Nephron progenitor cell (in vitro differentiated cells): ENCODE results near the gene MEI1.

Experiments
- DNase-seq: peaks from one replicate; pipeline ENCODE4 v3.0.0; 2021
- H3K27ac Mint-ChIP-seq: 2 replicates; pipeline ENCODE4 v1.8.0; 2021; ENCODE audit warnings: mild to moderate bottlenecking, moderate library complexity, mixed read lengths
- H3K27me3 Mint-ChIP-seq: 2 replicates; pipeline ENCODE4 v1.8.0; 2021; ENCODE audit warnings: mild to moderate bottlenecking, low read depth, mixed read lengths; ENCODE audit not compliant: poor library complexity
- H3K36me3 Mint-ChIP-seq: 2 replicates; pipeline ENCODE4 v1.8.0; 2021; ENCODE audit warnings: low read depth, mixed read lengths
- H3K4me1 Mint-ChIP-seq: 2 replicates; pipeline ENCODE4 v1.8.0; 2021; ENCODE audit warnings: mixed read lengths
- H3K4me3 Mint-ChIP-seq: 2 replicates; pipeline ENCODE4 v1.8.0; 2021; ENCODE audit warnings: mild to moderate bottlenecking, moderate library complexity, mixed read lengths
- H3K9me3 Mint-ChIP-seq: 2 replicates; pipeline ENCODE4 v1.8.0; 2021; ENCODE audit warnings: mild to moderate bottlenecking, moderate library complexity, mixed read lengths
- TF ChIP-seq, protein P1 (sequence below): fragments of 200-600 bp; sonication (generic); IDR thresholded peaks from 2 replicates; pipeline ENCODE4 v1.5.0; 2021; ENCODE audit warnings: antibody characterized with exemption

MEI1 gene

DNA sequence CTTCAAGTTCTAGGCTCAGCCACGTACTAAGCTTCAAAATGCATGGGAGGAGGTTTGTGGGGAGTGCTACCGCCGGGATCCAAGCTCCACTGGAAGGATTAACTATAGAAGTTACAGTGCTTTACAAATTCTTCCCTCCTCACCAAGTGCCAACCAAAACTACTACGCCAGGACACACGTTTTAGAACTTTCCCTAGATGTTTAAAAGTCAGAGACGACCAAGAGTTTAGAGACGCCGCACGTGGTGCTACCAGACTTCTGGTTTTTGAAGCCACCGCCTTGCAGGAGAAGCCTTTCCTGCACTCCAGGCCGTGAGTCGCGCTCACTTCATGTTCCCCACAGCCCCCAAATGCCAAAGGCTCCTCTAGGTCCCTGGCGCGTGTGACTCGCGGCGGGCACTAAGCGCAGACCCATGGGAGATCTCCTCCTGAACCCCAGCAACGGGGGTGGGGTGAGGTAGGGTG is 11.4 kb upstream of the MEI1 start:
- Mint-ChIP-seq H3K36me3 (no peaks in the 10 kb centered on the region), H3K9me3 (no peaks in the 10 kb centered on the region)
- peak; percentile 42 for DNase-seq

DNA sequence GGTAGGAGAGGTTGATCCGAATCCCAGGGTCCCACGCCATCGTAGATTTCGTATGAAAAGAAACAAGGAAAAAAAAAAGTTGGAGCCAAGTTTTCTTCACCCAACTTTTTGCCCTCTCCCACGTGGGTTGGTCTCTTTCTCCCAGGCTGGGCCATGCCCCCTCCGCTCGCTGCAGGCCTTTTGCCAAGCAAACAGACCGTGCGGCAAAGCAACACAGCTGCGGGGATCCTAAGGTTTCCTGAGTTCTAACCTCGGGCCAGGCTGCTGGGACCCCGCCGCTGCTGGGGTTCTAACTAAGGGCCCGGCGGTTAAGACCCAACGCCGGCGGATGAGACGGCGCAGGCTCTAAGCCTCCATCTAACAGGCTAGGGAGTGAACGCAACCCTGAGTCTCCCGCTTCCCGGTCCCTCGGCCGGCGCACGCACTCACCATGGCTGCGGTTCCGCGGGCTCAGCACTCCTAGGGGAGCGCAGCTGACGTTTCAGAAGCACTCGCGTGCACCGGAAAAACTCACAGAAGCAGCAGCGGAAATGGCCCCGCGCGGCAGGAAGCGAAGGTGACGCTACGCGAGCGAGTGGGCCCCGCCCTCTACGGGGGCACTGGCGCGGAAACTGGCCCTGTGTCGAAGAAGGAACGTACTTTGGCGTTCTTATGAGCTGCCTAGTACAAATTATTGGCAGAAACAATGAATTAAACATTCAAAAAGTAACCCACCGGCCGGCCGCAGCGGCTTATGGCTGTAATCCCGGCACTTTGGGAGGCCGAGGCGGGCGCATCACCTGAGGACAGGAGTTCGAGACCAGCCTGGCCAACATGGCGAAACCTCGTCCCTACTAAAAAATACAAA is 10.7 kb upstream of the MEI1 start, which contains the start of gene SNU13:
SNU13 (minus strand) TSS at position 503 of the 847 bp plus-strand sequence; CDS start at position 432, 71 bp downstream.
- Mint-ChIP-seq H3K4me3 (peak within 1 kb of the TSS; percentile 90), H3K27ac (peak within 1 kb of the TSS; percentile 99), H3K36me3 (no peaks in the 10 kb centered on the region), H3K4me1 (peaks cover 17% of the 10 kb centered on the region), H3K9me3 (no peaks in the 10 kb centered on the region), H3K27me3 (no peaks in the 10 kb centered on the region)
- TF ChIP-seq, protein P1, sequence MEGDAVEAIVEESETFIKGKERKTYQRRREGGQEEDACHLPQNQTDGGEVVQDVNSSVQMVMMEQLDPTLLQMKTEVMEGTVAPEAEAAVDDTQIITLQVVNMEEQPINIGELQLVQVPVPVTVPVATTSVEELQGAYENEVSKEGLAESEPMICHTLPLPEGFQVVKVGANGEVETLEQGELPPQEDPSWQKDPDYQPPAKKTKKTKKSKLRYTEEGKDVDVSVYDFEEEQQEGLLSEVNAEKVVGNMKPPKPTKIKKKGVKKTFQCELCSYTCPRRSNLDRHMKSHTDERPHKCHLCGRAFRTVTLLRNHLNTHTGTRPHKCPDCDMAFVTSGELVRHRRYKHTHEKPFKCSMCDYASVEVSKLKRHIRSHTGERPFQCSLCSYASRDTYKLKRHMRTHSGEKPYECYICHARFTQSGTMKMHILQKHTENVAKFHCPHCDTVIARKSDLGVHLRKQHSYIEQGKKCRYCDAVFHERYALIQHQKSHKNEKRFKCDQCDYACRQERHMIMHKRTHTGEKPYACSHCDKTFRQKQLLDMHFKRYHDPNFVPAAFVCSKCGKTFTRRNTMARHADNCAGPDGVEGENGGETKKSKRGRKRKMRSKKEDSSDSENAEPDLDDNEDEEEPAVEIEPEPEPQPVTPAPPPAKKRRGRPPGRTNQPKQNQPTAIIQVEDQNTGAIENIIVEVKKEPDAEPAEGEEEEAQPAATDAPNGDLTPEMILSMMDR: no peak
- peak; percentile 90 for DNase-seq

More for the DNA sequence above, 11.4 kb upstream of the MEI1 start:
- TF ChIP-seq, protein P1: no peak
- Mint-ChIP-seq H3K27me3 (peaks cover 4% of the 10 kb centered on the region), H3K4me1 (peaks cover 17% of the 10 kb centered on the region), H3K4me3 (peak overlapping the region; percentile 90), H3K27ac (peak overlapping the region; percentile 99)

DNA sequence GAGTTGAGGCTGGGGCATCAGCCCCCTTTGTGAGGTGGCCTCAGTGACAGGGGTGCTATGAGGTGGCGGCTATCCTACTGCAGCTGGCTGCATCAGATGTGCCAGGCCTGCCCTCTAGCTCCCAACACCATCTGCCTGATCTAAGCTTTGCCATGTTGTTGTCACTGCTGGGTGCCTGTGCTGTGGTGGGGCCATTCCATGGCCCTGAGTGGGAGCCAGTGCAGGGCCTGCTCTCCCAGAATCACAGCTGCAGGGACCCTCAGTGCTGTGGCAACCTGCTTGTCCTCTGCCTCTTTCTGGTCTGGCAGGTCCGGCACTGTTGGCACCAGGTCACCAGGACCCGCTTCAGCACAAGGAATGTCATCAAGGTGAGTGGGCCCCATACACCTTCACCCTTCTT is 8.8 kb upstream of the MEI1 start:
- H3K27me3 Mint-ChIP-seq: no peaks in the 10 kb centered on the region
- peaks cover 17% of the 10 kb centered on the region for H3K4me1 Mint-ChIP-seq
- TF ChIP-seq, protein P1: no peak
- no peaks in the 10 kb centered on the region for H3K9me3 Mint-ChIP-seq
- H3K27ac Mint-ChIP-seq: peak overlapping the region; percentile 95
- H3K36me3 Mint-ChIP-seq: no peaks in the 10 kb centered on the region
- H3K4me3 Mint-ChIP-seq: peak overlapping the region; percentile 48
- DNase-seq: no peak

DNA sequence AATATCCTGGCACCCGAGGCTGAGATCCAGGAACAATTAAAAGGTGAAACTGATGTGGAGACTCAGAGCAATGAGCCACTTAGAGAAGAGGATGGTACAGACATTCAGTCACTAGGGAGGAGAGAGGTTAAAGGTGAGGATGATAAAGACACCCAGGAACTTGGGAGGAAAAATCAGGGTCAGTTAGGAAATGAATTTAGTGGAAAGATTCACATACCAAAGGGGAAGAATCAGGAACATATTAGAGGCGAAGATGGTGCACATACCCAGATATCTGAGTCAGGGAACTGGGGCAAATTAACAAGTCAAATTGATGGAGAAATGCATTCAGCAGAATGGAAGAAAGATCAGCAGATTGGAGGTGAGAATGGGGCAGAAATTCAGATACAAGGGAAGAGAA is 4.1 kb upstream of the MEI1 start:
- Mint-ChIP-seq H3K4me1 (no peaks in the 10 kb centered on the region), H3K9me3 (no peaks in the 10 kb centered on the region), H3K4me3 (no peak overlapping the region), H3K27me3 (peaks cover 3% of the 10 kb centered on the region), H3K36me3 (no peaks in the 10 kb centered on the region), H3K27ac (no peak overlapping the region)
- no peak for DNase-seq
- TF ChIP-seq, protein P1: no peak

DNA sequence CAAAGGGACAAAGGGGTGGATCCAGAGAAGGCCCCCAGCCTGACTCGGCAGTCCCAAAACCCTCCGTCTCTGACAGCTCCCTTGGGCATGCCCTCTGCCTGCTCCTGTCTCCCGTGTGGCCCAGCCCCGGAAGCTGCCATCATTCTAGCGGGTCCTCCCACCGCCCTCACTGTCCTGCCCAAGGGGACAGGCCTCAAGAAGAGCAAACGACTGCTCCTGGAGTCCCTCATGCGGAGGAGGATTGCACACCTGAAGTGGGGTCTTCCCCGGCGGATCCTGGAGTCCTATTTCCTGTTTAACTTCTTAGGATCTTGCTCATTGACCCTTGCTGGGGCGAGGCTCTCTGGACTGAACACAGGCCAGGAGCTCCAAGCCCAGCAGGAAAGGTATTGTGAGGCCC is 2.6 kb upstream of the MEI1 start:
- H3K4me1 Mint-ChIP-seq: no peaks in the 10 kb centered on the region
- TF ChIP-seq, protein P1: no peak
- no peaks in the 10 kb centered on the region for H3K36me3 Mint-ChIP-seq
- no peak for DNase-seq
- H3K27me3 Mint-ChIP-seq: peaks cover 3% of the 10 kb centered on the region
- no peaks in the 10 kb centered on the region for H3K9me3 Mint-ChIP-seq
- H3K4me3 Mint-ChIP-seq: no peak overlapping the region
- peak overlapping the region; percentile 82 for H3K27ac Mint-ChIP-seq
